Peyer's patch (tissue), 4 donors: ENCODE data around the gene TCL1B.

Source experiments
- CTCF ChIP-seq, 6 experiments: fragments of 450-650 bp in 4 of 6; fragments of 200-600 bp in 2 of 6; sonication (generic) in 1 of 6; IDR thresholded peaks; one replicate each; pipeline ENCODE4 v1.5.1; 2017 to 2019; ENCODE audit warnings: antibody characterized with exemption in 6 of 6, mild to moderate bottlenecking in 3 of 6, moderate library complexity in 1 of 6
- POLR2A ChIP-seq, 2 donors: fragments of 450-650 bp; IDR thresholded peaks; one replicate each; pipeline ENCODE4 v1.5.1; 2017; ENCODE audit warnings: antibody characterized with exemption in 2 of 2, mild to moderate bottlenecking in 2 of 2, moderate library complexity in 2 of 2

- TF ChIP-seq CTCF (IDR thresholded peaks at IDR 0.05) (no peak), POLR2A (IDR thresholded peaks at IDR 0.05) (no peak)
Measured at GRCh38 chr14:95686935-95687334, 709 bp downstream of the TCL1B start.
